Measurements from ENCODE around the gene TXNRD2.
A peak's percentile ranks its signal among the peaks of the same experiment; 100 is the strongest.
"Not testable (repeated sequence)": the region's sequence is repeated elsewhere in the genome, so short reads cannot be mapped to it uniquely, and the experiment has no call there.

Gene TXNRD2

DNA sequence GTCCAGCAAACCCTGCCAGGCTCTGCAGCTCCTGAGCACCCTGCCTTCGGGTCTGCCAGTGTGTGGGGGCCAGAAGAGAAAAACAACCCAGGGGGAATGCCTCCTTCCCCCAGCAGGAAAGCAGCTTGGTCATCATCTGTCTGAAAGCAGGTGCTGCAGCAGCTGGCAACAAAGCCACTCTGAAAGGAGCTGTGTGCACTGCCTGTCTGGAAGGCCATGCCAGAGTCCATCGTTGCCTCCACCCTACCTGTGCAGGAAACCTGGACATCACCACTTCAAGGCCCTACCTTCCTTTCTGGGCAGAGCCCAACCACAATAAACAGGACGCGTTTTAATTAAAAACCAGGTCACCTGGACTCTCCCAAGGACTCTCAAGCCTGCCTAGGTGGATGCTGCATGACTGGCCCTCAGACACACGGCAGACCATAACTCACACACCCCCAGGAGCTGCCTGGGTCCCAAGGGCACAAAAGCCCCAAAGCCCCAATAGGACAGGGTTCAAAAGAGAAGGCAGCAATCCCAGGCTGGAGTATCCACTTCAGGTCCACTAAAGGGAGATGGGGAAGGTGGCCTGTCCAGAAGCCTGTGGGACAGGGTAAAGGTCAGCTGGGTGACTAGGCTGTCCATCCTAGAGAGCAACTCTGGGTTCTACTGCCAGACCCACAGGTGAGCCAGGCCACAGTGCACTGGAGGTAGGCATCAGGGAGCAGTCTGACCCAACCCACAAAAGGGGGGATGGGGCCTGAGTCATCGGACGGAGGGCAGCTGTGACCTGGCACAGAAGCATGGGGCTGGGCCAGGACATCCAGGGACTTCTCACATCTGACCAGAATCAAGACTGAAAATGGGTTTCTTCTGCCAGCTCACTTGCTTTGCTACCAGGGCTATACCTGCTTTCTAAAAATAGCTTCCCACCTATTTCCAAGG is 93.1 kb downstream of the TXNRD2 start:
- DNase-seq (ENCODE audit: low spot score) (peak; percentile 66), FAIRE-seq (peak; percentile 88)

DNA sequence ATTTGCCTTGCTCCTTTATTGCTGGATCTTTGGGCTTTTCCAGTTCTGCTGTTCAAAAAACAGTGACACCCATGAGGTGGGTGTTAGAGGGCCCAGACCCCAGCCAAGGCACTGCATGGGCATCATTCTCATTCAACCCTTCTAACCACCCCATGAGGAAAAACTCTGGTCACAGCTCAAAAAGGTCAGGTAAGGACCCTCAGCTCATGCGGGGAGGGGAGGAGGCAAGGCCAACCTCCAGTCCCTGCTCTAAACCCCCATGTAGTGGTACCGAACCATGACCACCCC is 94.3 kb downstream of the TXNRD2 start:
- DNase-seq (ENCODE audit: low spot score) (peak; percentile 4), FAIRE-seq (no peak)

DNA sequence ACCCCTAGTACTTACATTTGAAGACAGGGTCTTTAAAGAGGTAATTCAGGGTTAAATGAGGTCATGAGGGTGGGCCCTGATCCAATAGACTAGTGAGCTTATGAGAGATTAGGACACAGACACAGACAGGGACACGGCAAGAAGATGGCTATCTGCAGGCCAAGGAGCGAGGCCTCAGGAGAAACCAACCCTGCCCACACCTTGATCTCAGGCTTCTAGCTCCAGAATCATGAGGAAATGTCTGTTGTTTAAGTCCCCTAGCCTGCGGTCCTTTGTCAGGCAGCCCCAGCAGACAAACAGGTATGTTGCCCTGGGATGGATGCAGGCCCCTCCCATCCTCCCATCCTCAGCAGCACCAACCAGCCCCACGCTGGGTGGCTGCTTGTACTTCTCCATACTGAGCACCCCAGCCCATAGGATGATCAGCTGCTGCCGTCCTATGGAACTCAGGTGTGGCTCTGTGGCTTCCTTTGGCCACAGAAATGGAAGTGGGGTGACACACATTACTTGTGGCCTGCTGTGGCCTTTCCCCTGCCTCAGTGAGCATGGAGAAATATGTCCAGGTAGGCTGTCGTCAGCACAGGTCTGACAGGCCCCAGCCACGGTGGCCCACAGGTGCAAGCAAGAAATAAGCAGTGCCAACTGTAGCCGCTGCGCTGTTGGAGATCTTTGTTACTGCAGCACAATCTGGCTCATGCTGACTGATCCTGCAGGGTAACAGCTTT is 94.8 kb downstream of the TXNRD2 start:
- FAIRE-seq, result peak; percentile 59
- no peak for DNase-seq (ENCODE audit: low spot score)

DNA sequence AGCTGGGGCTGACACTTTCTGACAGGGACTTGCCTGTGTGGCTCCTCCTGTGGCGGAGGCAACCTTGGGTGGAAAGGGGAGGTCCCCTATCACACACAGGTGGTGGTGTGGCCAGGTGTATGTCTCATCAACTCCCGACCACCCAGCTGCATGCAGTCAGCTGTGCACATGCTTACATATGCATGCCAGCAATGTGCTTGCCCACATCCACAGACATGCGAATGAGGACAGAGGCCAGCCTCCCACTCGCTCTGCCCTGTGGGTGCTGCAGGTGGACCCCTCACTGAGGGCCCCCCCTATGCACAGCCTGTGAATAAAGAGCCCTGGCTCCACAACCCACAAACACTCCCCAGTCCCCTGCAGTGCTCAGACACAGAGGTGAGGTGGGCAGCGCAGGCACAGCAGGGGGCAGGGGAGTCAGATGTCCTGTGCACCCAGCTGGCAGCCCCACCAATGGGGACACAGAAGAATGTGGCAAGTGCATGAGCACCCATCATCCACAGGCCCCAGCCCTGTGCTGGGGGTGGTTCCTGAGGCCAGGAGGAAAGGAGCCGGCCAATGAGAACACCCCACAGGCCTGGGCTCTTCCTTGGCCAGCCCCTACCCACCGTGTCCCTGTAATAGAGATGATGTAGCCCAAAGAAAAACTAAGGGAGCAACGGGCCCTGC is 96.4 kb downstream of the TXNRD2 start:
- no peak for DNase-seq (ENCODE audit: low spot score)
- FAIRE-seq, result peak; percentile 63

DNA sequence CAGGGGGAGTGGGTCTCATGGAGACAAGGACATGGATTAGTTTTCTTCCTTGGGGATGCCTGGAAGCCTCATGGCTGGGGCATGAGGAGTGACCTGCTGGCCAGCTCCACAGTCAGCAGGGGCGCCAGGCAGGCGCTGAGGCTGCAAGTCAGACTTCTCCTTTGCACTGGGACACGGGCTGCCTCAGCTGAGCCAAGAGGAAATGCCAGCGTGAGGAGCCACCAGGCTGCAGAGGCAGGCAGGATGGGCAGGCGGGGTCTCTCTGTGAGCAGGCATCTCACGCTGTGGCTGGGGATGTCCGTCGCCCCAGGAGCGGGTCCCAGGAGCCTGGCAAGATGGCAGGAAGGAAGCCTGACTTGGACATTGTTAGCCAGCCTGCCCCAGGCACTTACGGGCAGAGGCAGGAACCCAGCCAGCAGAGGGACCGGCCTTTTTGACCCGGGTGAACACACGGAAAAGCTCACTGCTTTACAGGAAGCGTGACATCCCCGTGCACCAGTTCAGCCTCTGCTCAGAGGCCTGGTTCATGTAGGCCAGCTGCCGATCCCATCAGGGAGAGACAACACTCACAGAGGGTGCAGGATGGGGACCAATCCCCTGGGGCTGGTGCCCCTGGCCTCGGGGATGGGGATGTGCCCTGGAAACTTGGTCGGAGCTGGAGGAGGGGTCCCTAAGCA is 97.1 kb downstream of the TXNRD2 start:
- DNase-seq (ENCODE audit: low spot score) (no peak), FAIRE-seq (no peak)

DNA sequence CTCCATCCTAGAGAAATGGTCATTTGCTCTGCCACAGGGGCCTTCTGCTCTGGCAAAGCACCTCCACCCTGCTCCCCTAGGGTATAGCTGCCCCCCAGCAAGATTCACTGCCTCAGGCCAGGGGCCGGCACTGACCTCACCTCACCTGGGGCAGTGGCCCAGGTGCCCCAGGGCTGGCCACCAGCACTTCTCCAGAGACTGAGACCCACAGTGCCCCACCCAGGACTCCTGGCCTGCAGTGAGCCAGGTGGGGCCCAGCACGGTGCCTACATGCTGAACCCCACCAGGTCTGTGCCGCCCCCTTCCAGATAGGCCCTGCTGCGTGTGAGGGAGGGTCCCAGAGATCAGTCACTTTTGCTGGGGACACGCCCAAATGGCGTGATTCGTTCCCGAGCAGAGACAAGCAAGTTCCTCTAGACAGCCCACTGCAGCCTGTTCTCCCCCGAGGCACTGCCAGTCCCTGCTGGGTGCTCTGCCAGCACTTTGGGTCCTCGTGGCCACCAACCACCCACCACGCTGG is 97.7 kb downstream of the TXNRD2 start:
- no peak for DNase-seq (ENCODE audit: low spot score)
- FAIRE-seq, result peak; percentile 78

DNA sequence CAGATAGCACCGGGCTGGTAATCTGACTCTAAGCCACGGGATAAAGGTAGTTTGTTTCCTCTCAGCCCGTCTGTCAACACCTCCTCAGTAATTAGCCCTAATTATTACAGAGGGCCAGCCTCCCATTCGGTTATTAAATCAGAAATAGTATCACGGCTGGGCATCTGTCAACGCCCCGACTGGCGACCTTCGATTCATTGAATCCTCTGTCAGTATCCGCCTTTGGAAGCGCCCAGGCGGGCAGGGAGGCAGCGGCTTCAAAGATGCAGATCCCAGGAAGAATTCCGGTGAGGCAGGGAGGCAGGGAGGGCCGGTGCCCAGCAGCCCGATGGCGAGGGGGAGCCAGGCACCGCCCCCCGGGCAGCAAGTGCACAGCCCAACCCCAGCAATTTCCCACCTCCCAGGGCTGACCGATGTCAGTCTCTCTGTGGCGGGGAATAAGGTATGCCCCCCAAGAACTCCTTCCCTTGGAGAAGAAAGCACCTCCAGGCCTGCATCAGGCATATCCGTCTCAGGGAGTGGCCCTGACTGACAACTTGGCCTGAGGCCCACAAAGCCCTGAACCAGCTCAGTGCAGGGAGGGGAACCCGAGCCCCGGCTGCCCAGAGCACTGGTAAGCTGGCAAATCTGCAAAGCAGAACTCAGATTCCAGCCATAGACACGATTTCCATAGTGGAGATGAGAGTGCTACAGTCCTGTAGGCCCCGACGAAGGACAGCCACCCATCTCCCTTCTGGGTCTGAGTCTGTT is 98.3 kb downstream of the TXNRD2 start:
- DNase-seq (ENCODE audit: low spot score), result no peak
- no peak for FAIRE-seq

DNA sequence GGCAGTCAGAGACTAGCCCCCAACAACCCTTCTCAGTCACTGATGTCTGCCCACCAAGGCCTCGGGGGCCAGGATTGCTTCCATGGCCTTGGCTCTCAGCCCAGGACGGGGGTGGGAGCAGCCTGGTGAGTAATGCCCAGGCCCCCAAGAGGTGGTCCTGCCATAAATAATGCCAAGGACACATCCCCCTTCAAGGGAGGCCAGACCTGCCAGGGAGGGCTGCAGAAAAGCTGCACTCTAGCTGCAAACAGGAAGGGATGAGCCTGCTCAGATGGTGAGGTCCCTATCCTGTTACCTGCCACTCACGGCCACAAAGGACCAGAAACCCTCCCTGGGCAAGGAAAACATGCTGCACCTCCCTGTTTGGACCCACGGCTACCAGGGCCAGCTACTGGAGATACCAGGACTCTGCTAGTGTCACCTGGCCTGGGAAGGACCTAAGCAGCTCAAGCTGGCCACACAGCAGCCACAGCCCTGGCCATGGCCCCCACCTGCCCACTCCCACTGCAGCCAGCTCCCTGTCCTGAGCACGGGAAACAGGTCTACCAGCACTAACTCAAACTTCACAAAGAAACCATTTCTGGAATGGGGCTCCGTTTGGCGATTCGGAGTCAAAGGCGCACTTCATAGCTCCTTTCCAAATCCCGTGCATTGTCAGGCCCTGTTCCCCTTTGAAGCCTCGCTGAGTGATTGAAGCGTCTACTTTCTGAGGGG is 99.1 kb downstream of the TXNRD2 start:
- DNase-seq (ENCODE audit: low spot score) (no peak), FAIRE-seq (no peak)

DNA sequence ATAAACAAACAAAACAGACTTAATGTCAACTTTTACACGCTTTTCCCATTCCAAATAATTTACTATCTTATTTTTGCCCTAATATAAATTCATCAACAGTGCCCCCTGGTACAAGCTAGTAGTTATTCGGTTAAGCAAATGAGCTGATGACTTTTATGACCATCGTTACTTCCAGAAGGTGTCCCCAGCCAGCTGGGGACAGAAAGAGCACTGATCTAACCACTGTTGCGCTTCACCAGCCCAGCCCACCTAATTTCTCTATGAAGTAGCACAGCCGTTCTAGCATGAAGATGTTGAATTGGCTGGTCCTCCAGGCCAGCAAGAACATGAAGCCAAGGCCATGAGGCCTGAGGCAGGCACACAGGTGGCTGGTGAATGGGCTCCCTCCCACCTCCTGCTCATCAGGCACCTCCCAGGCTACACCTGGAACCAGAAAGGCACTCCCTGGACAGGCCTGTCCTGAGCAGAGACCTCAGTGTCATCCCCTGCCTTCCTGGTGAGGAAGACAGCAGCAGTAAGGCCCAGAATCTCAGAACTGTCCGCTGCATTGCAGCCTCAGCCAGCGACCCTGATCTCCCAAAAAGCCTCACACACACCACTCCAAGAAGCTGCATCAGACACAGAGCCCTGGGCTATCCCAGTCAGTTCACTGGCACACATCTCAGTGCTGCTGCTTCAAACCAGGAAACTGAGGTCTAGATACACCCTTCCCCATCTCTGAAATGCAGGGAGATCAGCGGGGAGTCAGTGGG is 99.8 kb downstream of the TXNRD2 start:
- FAIRE-seq (peak; percentile 13), DNase-seq (ENCODE audit: low spot score) (no peak)

DNA sequence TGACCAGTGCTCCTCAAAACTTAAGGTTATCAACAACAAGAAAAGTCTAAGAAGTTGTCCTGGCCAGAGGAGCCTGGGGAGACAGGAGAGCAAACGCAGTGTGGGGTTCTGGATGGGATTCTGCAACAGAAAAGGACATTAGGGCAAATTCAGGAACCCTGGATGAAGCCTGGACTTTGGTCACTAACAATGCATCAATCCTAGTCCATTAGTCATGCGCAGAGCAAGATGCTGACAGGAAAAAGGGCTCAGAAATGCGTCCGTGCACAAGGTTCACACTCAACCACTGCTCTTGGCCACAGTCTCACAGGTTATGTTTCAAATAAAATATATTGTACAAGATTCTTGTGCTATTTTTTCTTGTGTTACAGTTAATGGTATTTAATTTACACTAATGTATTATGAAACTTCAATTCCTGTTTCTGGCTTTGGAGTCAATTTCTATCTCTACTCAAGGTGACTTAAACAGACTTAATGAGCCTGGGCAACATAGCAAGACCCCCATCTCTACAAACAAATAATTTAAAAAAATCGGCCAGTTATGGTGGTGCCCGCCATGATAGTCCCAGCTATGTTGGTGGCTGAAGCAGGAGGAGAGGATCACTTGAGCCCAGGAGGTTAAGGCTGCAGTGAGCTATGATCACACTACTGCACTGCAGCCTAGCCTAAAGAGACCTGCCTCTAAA is 100.5 kb downstream of the TXNRD2 start:
- DNase-seq (ENCODE audit: low spot score) (peak; percentile 3), FAIRE-seq (no peak)

DNA sequence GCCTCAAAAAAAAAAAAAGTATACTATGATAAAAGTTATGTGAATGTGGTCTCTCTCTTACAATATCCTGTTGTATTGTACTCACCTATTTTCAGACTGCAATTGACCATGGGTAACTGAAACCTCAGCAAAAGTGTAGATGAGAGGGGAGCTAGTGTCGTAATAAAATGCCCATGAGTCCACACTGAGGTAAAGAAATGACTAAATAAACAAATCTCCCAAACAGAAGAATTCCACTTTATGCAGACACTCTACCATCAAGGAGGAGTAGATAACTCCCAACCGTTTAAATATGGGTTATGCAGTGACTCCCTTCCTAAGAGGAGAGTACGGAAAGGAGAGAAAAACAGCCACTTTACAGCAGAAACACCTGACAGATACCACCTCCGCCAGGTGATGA is 101.6 kb downstream of the TXNRD2 start:
- DNase-seq (ENCODE audit: low spot score) (no peak), FAIRE-seq (no peak)

DNA sequence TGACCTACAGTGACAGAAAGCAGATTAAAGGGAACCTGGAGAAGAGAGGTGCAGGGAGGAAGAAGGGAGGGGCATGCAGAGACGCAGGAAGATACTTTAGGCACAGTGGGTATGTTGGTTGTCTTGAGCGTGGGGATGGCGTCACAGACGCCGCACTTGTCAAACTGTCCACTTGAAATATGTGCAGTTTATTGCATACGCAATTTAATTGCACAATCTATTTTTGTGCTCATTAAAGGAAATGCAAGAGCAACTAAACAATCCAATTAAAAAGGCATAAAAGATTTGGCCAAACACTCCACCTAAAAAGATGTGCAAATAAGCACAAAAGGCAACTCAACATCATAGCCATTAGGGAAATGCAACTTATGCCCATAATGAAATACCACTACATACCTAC is 103.7 kb downstream of the TXNRD2 start:
- peak; percentile 59 for FAIRE-seq

DNA sequence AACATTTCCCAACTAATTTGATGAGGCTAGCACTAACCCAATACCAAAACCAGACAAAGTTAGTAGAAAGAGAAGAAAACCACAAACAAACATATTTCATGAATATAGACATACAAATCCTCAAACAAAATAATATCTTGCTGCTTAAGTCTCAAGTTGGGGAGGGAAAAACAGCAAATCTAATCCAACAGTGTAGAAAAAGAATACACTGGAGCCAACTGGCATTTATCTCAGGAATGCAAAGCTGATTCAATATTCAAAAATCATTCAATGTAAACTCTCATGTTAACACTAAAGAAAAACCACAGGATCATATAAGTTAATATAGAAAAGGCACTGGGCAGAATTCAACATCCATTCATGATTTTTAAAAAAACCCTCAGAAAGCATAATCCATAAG is 105.1 kb downstream of the TXNRD2 start:
- FAIRE-seq (no peak), DNase-seq (ENCODE audit: low spot score) (no peak)

More for the DNA sequence above, 103.7 kb downstream of the TXNRD2 start:
- DNase-seq (ENCODE audit: low spot score), result no peak

DNA sequence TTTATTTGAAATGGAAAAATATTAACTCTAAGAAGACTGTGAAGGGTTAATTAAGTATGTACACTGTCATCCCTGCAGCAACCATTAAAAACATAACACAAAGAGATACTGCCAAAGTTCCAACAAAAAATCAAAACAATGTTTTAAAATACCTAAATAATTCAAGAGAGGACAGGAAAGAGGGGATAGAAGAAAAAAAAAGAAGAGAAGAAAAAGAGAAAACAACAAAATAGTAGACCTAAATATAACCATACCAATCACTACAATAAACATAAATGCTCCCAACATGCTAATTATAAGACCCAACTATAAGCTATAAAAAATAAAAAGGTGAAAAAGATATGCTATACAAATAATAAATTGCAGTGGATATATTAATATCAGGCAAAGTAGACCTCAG is 107.0 kb downstream of the TXNRD2 start:
- DNase-seq (ENCODE audit: low spot score), result no peak
- FAIRE-seq, result no peak

DNA sequence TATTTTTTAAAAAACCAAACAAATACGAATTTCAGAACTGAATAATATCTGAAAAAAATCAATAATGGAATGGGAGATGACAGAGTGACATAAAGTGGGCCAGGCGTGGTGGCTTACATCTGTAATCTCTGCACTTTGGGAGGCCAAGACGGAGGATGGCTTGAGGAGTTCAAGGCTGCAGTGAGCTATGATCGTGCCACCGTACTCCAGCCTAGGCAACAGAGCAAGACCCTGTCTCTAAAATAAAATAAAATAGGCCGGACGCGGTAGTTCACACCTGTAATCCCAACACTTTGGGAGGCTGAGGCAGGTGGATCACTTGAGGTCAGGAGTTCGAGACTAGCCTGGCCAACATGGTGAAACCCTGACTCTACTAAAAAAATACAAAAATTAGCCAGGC is 108.3 kb downstream of the TXNRD2 start:
- not testable (repeated sequence) for DNase-seq (ENCODE audit: low spot score); FAIRE-seq

DNA sequence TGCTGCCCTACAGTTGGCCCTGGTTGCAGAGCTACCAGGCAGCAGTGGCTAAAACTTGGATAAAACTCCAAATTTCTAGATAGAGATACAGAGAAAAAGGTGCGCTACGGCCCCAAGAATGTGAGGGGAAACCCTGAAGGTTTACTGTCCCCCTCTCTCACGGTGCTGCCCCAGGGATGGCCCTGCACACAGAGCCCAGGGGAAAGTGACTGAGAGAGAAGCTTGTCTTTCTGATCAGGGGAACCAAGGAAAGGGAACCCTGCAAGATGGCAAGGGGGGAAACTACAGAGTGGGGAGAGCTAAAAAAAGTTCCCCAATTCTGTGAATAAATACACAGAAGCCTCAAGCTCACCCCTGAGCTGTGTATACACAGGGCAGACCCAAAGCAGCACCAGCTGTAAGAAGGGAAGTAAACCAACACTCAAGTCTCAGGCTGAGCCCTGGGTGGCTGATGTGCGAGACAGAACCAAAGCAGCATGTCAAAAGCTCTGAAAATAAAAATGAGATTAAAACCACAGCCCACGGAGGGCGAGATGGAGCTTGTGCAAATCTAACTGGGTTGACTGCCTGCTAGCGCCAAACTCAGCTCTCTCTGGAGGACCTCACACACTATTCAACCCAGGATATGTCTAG is 109.0 kb downstream of the TXNRD2 start:
- no peak for DNase-seq (ENCODE audit: low spot score)
- no peak for FAIRE-seq

DNA sequence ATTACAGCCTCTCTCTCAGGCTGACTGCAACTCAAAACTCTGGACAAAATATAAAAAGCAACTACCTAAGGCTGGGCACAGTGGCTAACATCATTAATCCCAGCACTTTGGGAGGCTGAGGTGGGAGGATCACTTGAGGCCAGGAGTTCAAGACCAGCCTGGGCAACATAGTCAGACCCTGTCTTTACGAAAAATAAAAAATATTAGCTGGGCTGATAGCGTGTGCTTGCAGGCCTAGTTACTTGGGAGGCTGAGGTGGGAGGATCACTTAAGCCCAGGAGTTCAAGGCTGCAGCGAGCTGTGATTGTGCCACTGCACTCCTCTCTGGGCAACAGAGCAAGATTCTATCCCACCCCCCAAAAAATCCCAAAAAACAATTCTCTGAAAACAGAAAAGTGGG is 109.6 kb downstream of the TXNRD2 start:
- not testable (repeated sequence) for DNase-seq (ENCODE audit: low spot score); FAIRE-seq

DNA sequence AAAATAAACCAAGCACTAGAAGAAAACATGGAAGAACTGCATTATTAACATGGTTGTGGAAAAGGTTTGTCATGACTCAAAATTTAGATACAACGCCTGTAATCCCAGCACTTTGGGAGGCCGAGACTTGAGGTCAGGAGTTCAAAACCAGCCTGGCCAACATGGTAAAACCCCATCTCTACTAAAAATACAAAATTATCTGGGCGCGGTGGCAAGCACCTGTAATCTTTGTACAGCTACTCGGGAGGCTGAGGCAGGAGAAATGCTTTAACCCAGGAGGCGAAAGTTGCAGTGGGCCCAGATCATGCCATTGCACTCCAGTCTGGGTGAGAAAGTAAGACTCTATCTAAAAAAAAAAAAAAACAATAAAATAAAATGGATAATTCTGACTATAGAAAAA is 110.6 kb downstream of the TXNRD2 start:
- FAIRE-seq, result no peak
- no peak for DNase-seq (ENCODE audit: low spot score)
